MG63 (cell line): ENCODE data around the gene SRSF5. TPM values are rescaled to one million over a fixed set of nuclear protein-coding genes. Genes with fewer than 3 reads are reported as not detected.
A peak's percentile ranks its signal among the peaks of the same experiment; 100 is the strongest.
"Not testable (repeated sequence)": the region's sequence is repeated elsewhere in the genome, so short reads cannot be mapped to it uniquely, and the experiment has no call there.

Experiments used
- DNase-seq: peaks from one replicate; pipeline ENCODE4 v3.0.0-alpha.2; 2020
- H3K27me3 ChIP-seq: fragments of 250-450 bp; sonication (Bioruptor Pico); 2 replicates; pipeline ENCODE4 v1.5.1; 2020; ENCODE audit warnings: mild to moderate bottlenecking, moderate library complexity
- H3K36me3 ChIP-seq: fragments of 250-450 bp; sonication (Bioruptor Pico); 2 replicates; pipeline ENCODE4 v1.5.1; 2020; ENCODE audit warnings: mild to moderate bottlenecking, moderate library complexity
- H3K4me3 ChIP-seq: fragments of 250-450 bp; sonication (Bioruptor Pico); 2 replicates; pipeline ENCODE4 v1.5.1; 2020; ENCODE audit warnings: mild to moderate bottlenecking, moderate library complexity
- H3K9me3 ChIP-seq: fragments of 250-450 bp; sonication (Bioruptor Pico); 2 replicates; pipeline ENCODE4 v1.5.1; 2020; ENCODE audit warnings: mild to moderate bottlenecking, moderate library complexity
- total RNA-seq: library from RNA; depleted of rRNA; stranded (reverse); fragments of >200 nt; shearing (Covaris generic); gene quantifications from 2 replicates; pipeline ENCODE4 v1.2.3, GENCODE V29; 2014; ENCODE audit warnings: low replicate concordance

SRSF5 gene
- total RNA-seq, 1 experiment from 2014 or later: 40.4 TPM

GRCh38 chr14:69792887-69793421 is 26.0 kb downstream of the SRSF5 start:
- no peak for DNase-seq
- H3K4me3 ChIP-seq: no peak overlapping the region

GRCh38 chr14:69794791-69795190 is 27.8 kb downstream of the SRSF5 start:
- Histone ChIP-seq H3K36me3 (no peaks in the 10 kb centered on the region), H3K27me3 (no peaks in the 10 kb centered on the region), H3K4me3 (no peak overlapping the region), H3K9me3 (no peaks in the 10 kb centered on the region)
- no peak for DNase-seq

More at GRCh38 chr14:69792887-69793421, 26.0 kb downstream of the SRSF5 start:
- Histone ChIP-seq H3K9me3 (no peaks in the 10 kb centered on the region), H3K27me3 (no peaks in the 10 kb centered on the region), H3K36me3 (no peaks in the 10 kb centered on the region)

GRCh38 chr14:69795691-69796090 is 28.7 kb downstream of the SRSF5 start:
- Histone ChIP-seq H3K9me3 (no peaks in the 10 kb centered on the region), H3K36me3 (no peaks in the 10 kb centered on the region), H3K4me3 (no peak overlapping the region), H3K27me3 (no peaks in the 10 kb centered on the region)
- DNase-seq: no peak

GRCh38 chr14:69796797-69797500 is 30.0 kb downstream of the SRSF5 start, which contains the start of gene SLC10A1:
Gene SLC10A1 (minus strand): TSS chr14:69797241. CDS start chr14:69797155, 86 bp downstream.
- Histone ChIP-seq H3K4me3 (no peak within 1 kb of the TSS), H3K36me3 (no peaks in the 10 kb centered on the region), H3K27me3 (no peaks in the 10 kb centered on the region), H3K9me3 (no peaks in the 10 kb centered on the region)
- no peak for DNase-seq

- DNase-seq: no peak
- no peak overlapping the region for H3K4me3 ChIP-seq
- H3K9me3 ChIP-seq: no peaks in the 10 kb centered on the region
- H3K27me3 ChIP-seq: no peaks in the 10 kb centered on the region
- H3K36me3 ChIP-seq: no peaks in the 10 kb centered on the region
These were observed 30.8 kb downstream of the SRSF5 start for GRCh38 chr14:69797573-69798338.

GRCh38 chr14:69798339-69798735 is 31.4 kb downstream of the SRSF5 start:
- DNase-seq: no peak
- Histone ChIP-seq H3K9me3 (no peaks in the 10 kb centered on the region), H3K4me3 (no peak overlapping the region), H3K27me3 (no peaks in the 10 kb centered on the region), H3K36me3 (no peaks in the 10 kb centered on the region)

- DNase-seq: no peak
- Histone ChIP-seq H3K27me3 (no peaks in the 10 kb centered on the region), H3K36me3 (no peaks in the 10 kb centered on the region), H3K9me3 (no peaks in the 10 kb centered on the region), H3K4me3 (no peak overlapping the region)
These were observed 36.8 kb downstream of the SRSF5 start for GRCh38 chr14:69803753-69804152.

- DNase-seq: no peak
- H3K36me3 ChIP-seq: no peaks in the 10 kb centered on the region
- H3K4me3 ChIP-seq: no peak overlapping the region
- H3K9me3 ChIP-seq: no peaks in the 10 kb centered on the region
- H3K27me3 ChIP-seq: no peaks in the 10 kb centered on the region
These were observed 38.0 kb downstream of the SRSF5 start for GRCh38 chr14:69804902-69805301.

GRCh38 chr14:69807192-69807591 is 40.2 kb downstream of the SRSF5 start:
- no peaks in the 10 kb centered on the region for H3K36me3 ChIP-seq
- no peaks in the 10 kb centered on the region for H3K9me3 ChIP-seq
- H3K4me3 ChIP-seq: no peak overlapping the region

GRCh38 chr14:69808919-69809808 is 42.2 kb downstream of the SRSF5 start:
- Histone ChIP-seq H3K9me3 (no peaks in the 10 kb centered on the region), H3K27me3 (no peaks in the 10 kb centered on the region), H3K4me3 (no peak overlapping the region), H3K36me3 (no peaks in the 10 kb centered on the region)
- no peak for DNase-seq

More at GRCh38 chr14:69807192-69807591, 40.2 kb downstream of the SRSF5 start:
- H3K27me3 ChIP-seq: no peaks in the 10 kb centered on the region
- no peak for DNase-seq

- Histone ChIP-seq H3K4me3 (no peak overlapping the region), H3K36me3 (no peaks in the 10 kb centered on the region), H3K27me3 (no peaks in the 10 kb centered on the region), H3K9me3 (no peaks in the 10 kb centered on the region)
- no peak for DNase-seq
These were observed 44.4 kb downstream of the SRSF5 start for GRCh38 chr14:69811227-69811867.

GRCh38 chr14:69811868-69812252 is 44.9 kb downstream of the SRSF5 start:
- no peaks in the 10 kb centered on the region for H3K9me3 ChIP-seq
- H3K27me3 ChIP-seq: no peaks in the 10 kb centered on the region
- no peak overlapping the region for H3K4me3 ChIP-seq
- DNase-seq: no peak
- no peaks in the 10 kb centered on the region for H3K36me3 ChIP-seq

GRCh38 chr14:69812711-69813110 is 45.8 kb downstream of the SRSF5 start:
- Histone ChIP-seq H3K9me3 (no peaks in the 10 kb centered on the region), H3K4me3 (no peak overlapping the region), H3K36me3 (no peaks in the 10 kb centered on the region), H3K27me3 (no peaks in the 10 kb centered on the region)
- peak; percentile 3 for DNase-seq

- DNase-seq, H3K9me3 ChIP-seq, H3K27me3 ChIP-seq, H3K4me3 ChIP-seq, H3K36me3 ChIP-seq: not testable (repeated sequence)
These were observed 46.4 kb downstream of the SRSF5 start for GRCh38 chr14:69813346-69813745.

GRCh38 chr14:69814397-69814796 is 47.5 kb downstream of the SRSF5 start:
- no peak for DNase-seq
- Histone ChIP-seq H3K36me3 (no peaks in the 10 kb centered on the region), H3K27me3 (no peaks in the 10 kb centered on the region), H3K9me3 (no peaks in the 10 kb centered on the region), H3K4me3 (no peak overlapping the region)

GRCh38 chr14:69815556-69815955 is 48.6 kb downstream of the SRSF5 start:
- no peak for DNase-seq
- Histone ChIP-seq H3K9me3 (no peaks in the 10 kb centered on the region), H3K27me3 (no peaks in the 10 kb centered on the region), H3K36me3 (no peaks in the 10 kb centered on the region), H3K4me3 (no peak overlapping the region)
